ENCODE measurements around the gene FKBP2. TPM values are rescaled to one million over a fixed set of nuclear protein-coding genes. Genes with fewer than 3 reads are reported as not detected.

Gene FKBP2
- total RNA-seq, 1 donor from 2014 or later = 41.5 TPM

- H3K27ac Mint-ChIP-seq (ENCODE audit: unreplicated experiment) = peak overlapping the region; percentile 69
Measured at GRCh38 chr11:64235437-64236161, 5.3 kb upstream of the FKBP2 start.

GRCh38 chr11:64237484-64237951, 3.4 kb upstream of the FKBP2 start:
- H3K4me2 ChIP-seq (ENCODE audit: low read length) = no peak overlapping the region
- no peak overlapping the region for H3K9ac ChIP-seq (ENCODE audit: low read length)
- Mint-ChIP-seq H3K36me3 (ENCODE audit: low read depth, unreplicated experiment) (no peaks in the 10 kb centered on the region), H3K9me3 (ENCODE audit: unreplicated experiment) (no peaks in the 10 kb centered on the region), H3K27me3 (ENCODE audit: low read depth, unreplicated experiment) (no peaks in the 10 kb centered on the region), H3K4me1 (ENCODE audit: low read depth, unreplicated experiment) (peaks cover 4% of the 10 kb centered on the region), H3K4me3 (ENCODE audit: unreplicated experiment) (peak overlapping the region; percentile 45), H3K27ac (ENCODE audit: unreplicated experiment) (no peak overlapping the region)
- no peaks in the 10 kb centered on the region for H3K9me3 ChIP-seq (ENCODE audit: insufficient read depth, low read depth, low read length)
- H3K79me2 ChIP-seq (ENCODE audit: insufficient read depth, low read length) = peaks cover 16% of the 10 kb centered on the region
- H2AFZ ChIP-seq (ENCODE audit: low read depth, low read length) = no peak overlapping the region
- H3K27me3 ChIP-seq (ENCODE audit: insufficient read depth, low read length) = no peaks in the 10 kb centered on the region
- peaks cover 11% of the 10 kb centered on the region for H4K20me1 ChIP-seq (ENCODE audit: insufficient read depth, low read length)
- no peak for TF ChIP-seq EZH2 (IDR thresholded peaks at IDR 0.05; ENCODE audit: insufficient read depth, low read length)
- peaks cover 22% of the 10 kb centered on the region for H3K4me1 ChIP-seq (ENCODE audit: insufficient read depth, low read length)
- no peak overlapping the region for H3K27ac ChIP-seq (ENCODE audit: low read depth, low read length)
- FAIRE-seq (no peak), DNase-seq (ENCODE audit: low read depth) (no peak)
- no peak overlapping the region for H3K4me3 ChIP-seq (ENCODE audit: insufficient read depth, low read depth, low read length)
- peaks cover 11% of the 10 kb centered on the region for H3K36me3 ChIP-seq (ENCODE audit: insufficient read depth, low read length)

More at GRCh38 chr11:64235437-64236161, 5.3 kb upstream of the FKBP2 start:
- peaks cover 11% of the 10 kb centered on the region for H4K20me1 ChIP-seq (ENCODE audit: insufficient read depth, low read length)
- H2AFZ ChIP-seq (ENCODE audit: low read depth, low read length) = no peak overlapping the region
- TF ChIP-seq CTCF (IDR thresholded peaks at IDR 0.05; ENCODE audit: insufficient read depth, low read depth, low read length) (no peak), EZH2 (IDR thresholded peaks at IDR 0.05; ENCODE audit: insufficient read depth, low read length) (no peak)
- peaks cover 23% of the 10 kb centered on the region for H3K4me1 ChIP-seq (ENCODE audit: insufficient read depth, low read length)
- Mint-ChIP-seq H3K4me3 (ENCODE audit: unreplicated experiment) (peak overlapping the region; percentile 81), H3K36me3 (ENCODE audit: low read depth, unreplicated experiment) (no peaks in the 10 kb centered on the region), H3K4me1 (ENCODE audit: low read depth, unreplicated experiment) (peaks cover 7% of the 10 kb centered on the region), H3K27me3 (ENCODE audit: low read depth, unreplicated experiment) (no peaks in the 10 kb centered on the region), H3K9me3 (ENCODE audit: unreplicated experiment) (no peaks in the 10 kb centered on the region)
- peaks cover 8% of the 10 kb centered on the region for H3K79me2 ChIP-seq (ENCODE audit: insufficient read depth, low read length)
- no peak overlapping the region for H3K27ac ChIP-seq (ENCODE audit: low read depth, low read length)
- H3K9ac ChIP-seq (ENCODE audit: low read length) = peak overlapping the region; percentile 29
- H3K27me3 ChIP-seq (ENCODE audit: insufficient read depth, low read length) = no peaks in the 10 kb centered on the region
- H3K36me3 ChIP-seq (ENCODE audit: insufficient read depth, low read length) = peaks cover 11% of the 10 kb centered on the region
- H3K9me3 ChIP-seq (ENCODE audit: insufficient read depth, low read depth, low read length) = no peaks in the 10 kb centered on the region
- H3K4me3 ChIP-seq (ENCODE audit: insufficient read depth, low read depth, low read length) = peak overlapping the region; percentile 45
- H3K4me2 ChIP-seq (ENCODE audit: low read length) = peak overlapping the region; percentile 83
- DNase-seq (ENCODE audit: low read depth) (no peak), FAIRE-seq (no peak)

GRCh38 chr11:64238076-64238475, 2.8 kb upstream of the FKBP2 start:
- Histone ChIP-seq H2AFZ (ENCODE audit: low read depth, low read length) (no peak overlapping the region), H3K36me3 (ENCODE audit: insufficient read depth, low read length) (peaks cover 11% of the 10 kb centered on the region), H4K20me1 (ENCODE audit: insufficient read depth, low read length) (peaks cover 17% of the 10 kb centered on the region), H3K9me3 (ENCODE audit: insufficient read depth, low read depth, low read length) (no peaks in the 10 kb centered on the region), H3K4me1 (ENCODE audit: insufficient read depth, low read length) (peaks cover 27% of the 10 kb centered on the region), H3K9ac (ENCODE audit: low read length) (peak overlapping the region; percentile 26), H3K27ac (ENCODE audit: low read depth, low read length) (no peak overlapping the region), H3K4me3 (ENCODE audit: insufficient read depth, low read depth, low read length) (no peak overlapping the region), H3K79me2 (ENCODE audit: insufficient read depth, low read length) (peaks cover 22% of the 10 kb centered on the region), H3K4me2 (ENCODE audit: low read length) (no peak overlapping the region), H3K27me3 (ENCODE audit: insufficient read depth, low read length) (no peaks in the 10 kb centered on the region)
- no peak overlapping the region for H3K27ac Mint-ChIP-seq (ENCODE audit: unreplicated experiment)
- FAIRE-seq (no peak), DNase-seq (ENCODE audit: low read depth) (no peak)
- H3K4me3 Mint-ChIP-seq (ENCODE audit: unreplicated experiment) = no peak overlapping the region
- peaks cover 6% of the 10 kb centered on the region for H3K4me1 Mint-ChIP-seq (ENCODE audit: low read depth, unreplicated experiment)
- no peaks in the 10 kb centered on the region for H3K27me3 Mint-ChIP-seq (ENCODE audit: low read depth, unreplicated experiment)
- H3K36me3 Mint-ChIP-seq (ENCODE audit: low read depth, unreplicated experiment) = no peaks in the 10 kb centered on the region
- TF ChIP-seq CTCF (IDR thresholded peaks at IDR 0.05; ENCODE audit: insufficient read depth, low read depth, low read length) (no peak), EZH2 (IDR thresholded peaks at IDR 0.05; ENCODE audit: insufficient read depth, low read length) (no peak)
- H3K9me3 Mint-ChIP-seq (ENCODE audit: unreplicated experiment) = no peaks in the 10 kb centered on the region
